ENCODE results near the gene CRYL1.

DNA sequence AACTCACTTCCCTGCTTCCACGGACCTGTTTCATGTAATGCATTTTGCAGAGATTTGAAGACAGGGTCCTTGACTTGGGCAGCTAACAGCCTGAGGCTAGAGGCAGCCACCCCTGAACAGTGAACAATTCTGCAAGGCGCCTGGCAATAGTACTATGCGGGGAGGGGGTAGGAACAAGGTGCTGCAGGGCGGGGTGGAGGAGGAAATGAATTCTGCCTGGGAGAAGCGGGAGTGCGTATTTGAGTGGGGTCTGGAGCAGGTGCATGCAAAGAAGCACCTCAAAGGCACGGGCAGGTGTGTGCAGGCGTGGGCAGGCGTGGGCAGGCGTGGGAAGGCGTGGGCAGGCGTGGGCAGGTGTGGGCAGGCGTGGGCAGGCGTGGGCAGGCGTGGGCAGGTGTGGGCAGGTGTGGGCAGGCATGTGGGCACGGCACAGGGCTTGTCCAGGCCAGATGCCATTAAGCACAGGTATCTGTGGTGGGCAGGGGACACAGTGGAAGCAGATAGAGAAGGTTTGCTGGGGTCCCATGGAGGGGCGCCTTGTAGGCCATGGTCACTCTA is 163.1 kb downstream of the CRYL1 start:
- TF ChIP-seq, protein P1, sequence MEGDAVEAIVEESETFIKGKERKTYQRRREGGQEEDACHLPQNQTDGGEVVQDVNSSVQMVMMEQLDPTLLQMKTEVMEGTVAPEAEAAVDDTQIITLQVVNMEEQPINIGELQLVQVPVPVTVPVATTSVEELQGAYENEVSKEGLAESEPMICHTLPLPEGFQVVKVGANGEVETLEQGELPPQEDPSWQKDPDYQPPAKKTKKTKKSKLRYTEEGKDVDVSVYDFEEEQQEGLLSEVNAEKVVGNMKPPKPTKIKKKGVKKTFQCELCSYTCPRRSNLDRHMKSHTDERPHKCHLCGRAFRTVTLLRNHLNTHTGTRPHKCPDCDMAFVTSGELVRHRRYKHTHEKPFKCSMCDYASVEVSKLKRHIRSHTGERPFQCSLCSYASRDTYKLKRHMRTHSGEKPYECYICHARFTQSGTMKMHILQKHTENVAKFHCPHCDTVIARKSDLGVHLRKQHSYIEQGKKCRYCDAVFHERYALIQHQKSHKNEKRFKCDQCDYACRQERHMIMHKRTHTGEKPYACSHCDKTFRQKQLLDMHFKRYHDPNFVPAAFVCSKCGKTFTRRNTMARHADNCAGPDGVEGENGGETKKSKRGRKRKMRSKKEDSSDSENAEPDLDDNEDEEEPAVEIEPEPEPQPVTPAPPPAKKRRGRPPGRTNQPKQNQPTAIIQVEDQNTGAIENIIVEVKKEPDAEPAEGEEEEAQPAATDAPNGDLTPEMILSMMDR (IDR thresholded peaks at IDR 0.05): no peak
- TF ChIP-seq POLR2A (IDR thresholded peaks at IDR 0.05) (no peak), POLR2AphosphoS5 (IDR thresholded peaks at IDR 0.05) (no peak)

All from sigmoid colon (tissue), 4 donors.